ENCODE results near the gene C5orf34. TPM values are rescaled to one million over a fixed set of nuclear protein-coding genes. Genes with fewer than 3 reads are reported as not detected.
A peak's percentile ranks its signal among the peaks of the same experiment; 100 is the strongest.

Gene C5orf34
- polyA plus RNA-seq, 1 of the 3 experiments (the other 2 are of a cell fraction) = 2.9 TPM

DNA sequence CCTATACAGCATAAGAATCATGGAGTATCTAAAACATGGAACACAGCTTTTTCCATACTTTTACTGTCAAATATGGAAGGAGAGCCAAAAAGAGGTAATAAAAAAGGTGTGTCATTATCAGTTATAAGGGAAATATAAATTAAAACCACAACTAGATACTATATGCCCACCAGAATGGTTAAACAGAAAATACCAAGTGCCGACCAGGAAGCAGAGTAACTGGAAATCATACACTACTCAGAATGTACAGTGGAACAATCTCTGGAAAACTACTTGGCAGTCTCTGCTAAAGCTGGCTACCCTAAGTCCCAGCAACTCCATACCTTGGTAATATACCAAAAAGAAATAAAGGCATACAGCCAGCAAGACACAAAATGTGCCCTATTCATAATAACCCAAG lies 39.5 kb upstream of the C5orf34 start:
- Histone ChIP-seq H3K9me2 (no peaks in the 10 kb centered on the region), H3K4me3 (ENCODE audit: low read depth in 2 of 2, low read length in 1 of 2) (peak overlapping the region; percentile 90 to 92; a peak in 3 of 4 replicates), H4K20me1 (ENCODE audit: insufficient read depth) (peaks cover 54% of the 10 kb centered on the region), H3K4me2 (peak overlapping the region; percentile 85), H3K79me2 (ENCODE audit: insufficient read depth) (peaks cover 69% of the 10 kb centered on the region), H3K4me1 (ENCODE audit: control insufficient read depth in 1 of 2, insufficient read depth in 2 of 2, low read depth in 1 of 2, low read length in 1 of 2) (peaks cover 19 to 28% of the 10 kb centered on the region in 2 experiments; a peak in 3 of 4 replicates), H3K36me3 (replicated peaks in 1 of 2; ENCODE audit: control insufficient read depth in 1 of 2, insufficient read depth in 2 of 2, low read length in 1 of 2) (peaks cover 57 to 60% of the 10 kb centered on the region in 2 experiments), H3K9me3 (no peaks in the 10 kb centered on the region), H3F3A (replicated peaks; ENCODE audit: insufficient read depth) (no peaks in the 10 kb centered on the region), H2AFZ (ENCODE audit: low read depth) (no peak overlapping the region), H3K27me3 (ENCODE audit: insufficient read depth) (no peaks in the 10 kb centered on the region), H3K9ac (no peak overlapping the region; the same call in 1 of the 2 replicates), H3K27ac (ENCODE audit: low read depth in 2 of 2, low read length in 1 of 2) (no peak overlapping the region)
- ChIA-PET POLR2A (interaction anchor here (1.0 to 1.1 kb wide), 2 partner anchors 39 to 50 kb away, joined by 3 to 4 read pairs; partner anchors contain the start of gene C5orf34), CTCF (interaction anchor here (0.7 to 2.6 kb wide), 7 partner anchors 11 to 490 kb away, joined by 3 to 13 read pairs (median 5); partner anchors contain the start of gene TMEM267)
- WGBS (ENCODE audit: low lambda C conversion rate) = 90% methylated on average over 1 of the region's 1 CpG
- DNase-seq = no peak
- no peak for TF ChIP-seq FOXM1 (IDR thresholded peaks at IDR 0.05; ENCODE audit: low read depth)
- TF ChIP-seq NRF1 (IDR thresholded peaks at IDR 0.05; ENCODE audit: low read depth, low read length) = no peak
- TF ChIP-seq MEF2A (IDR thresholded peaks at IDR 0.05; ENCODE audit: borderline replicate concordance, low read depth) = no peak
- no peak for TF ChIP-seq TEAD4 (IDR thresholded peaks at IDR 0.05; ENCODE audit: borderline replicate concordance, insufficient read depth)
- TF ChIP-seq FOSL2 (IDR thresholded peaks at IDR 0.05; ENCODE audit: borderline replicate concordance, low read depth) = no peak
- no peak for TF ChIP-seq TAF1 (IDR thresholded peaks at IDR 0.05; ENCODE audit: borderline replicate concordance, low read depth, low read length)
- TF ChIP-seq, protein P1, sequence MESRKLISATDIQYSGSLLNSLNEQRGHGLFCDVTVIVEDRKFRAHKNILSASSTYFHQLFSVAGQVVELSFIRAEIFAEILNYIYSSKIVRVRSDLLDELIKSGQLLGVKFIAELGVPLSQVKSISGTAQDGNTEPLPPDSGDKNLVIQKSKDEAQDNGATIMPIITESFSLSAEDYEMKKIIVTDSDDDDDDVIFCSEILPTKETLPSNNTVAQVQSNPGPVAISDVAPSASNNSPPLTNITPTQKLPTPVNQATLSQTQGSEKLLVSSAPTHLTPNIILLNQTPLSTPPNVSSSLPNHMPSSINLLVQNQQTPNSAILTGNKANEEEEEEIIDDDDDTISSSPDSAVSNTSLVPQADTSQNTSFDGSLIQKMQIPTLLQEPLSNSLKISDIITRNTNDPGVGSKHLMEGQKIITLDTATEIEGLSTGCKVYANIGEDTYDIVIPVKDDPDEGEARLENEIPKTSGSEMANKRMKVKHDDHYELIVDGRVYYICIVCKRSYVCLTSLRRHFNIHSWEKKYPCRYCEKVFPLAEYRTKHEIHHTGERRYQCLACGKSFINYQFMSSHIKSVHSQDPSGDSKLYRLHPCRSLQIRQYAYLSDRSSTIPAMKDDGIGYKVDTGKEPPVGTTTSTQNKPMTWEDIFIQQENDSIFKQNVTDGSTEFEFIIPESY (IDR thresholded peaks at IDR 0.05; ENCODE audit: borderline replicate concordance, low read depth) = no peak
- TF ChIP-seq ELF1 (IDR thresholded peaks at IDR 0.05) = no peak
- TF ChIP-seq, protein P2, sequence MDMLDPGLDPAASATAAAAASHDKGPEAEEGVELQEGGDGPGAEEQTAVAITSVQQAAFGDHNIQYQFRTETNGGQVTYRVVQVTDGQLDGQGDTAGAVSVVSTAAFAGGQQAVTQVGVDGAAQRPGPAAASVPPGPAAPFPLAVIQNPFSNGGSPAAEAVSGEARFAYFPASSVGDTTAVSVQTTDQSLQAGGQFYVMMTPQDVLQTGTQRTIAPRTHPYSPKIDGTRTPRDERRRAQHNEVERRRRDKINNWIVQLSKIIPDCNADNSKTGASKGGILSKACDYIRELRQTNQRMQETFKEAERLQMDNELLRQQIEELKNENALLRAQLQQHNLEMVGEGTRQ (IDR thresholded peaks at IDR 0.05; ENCODE audit: borderline replicate concordance, low read depth, low read length) = no peak
- TF ChIP-seq SIN3A (IDR thresholded peaks at IDR 0.05; ENCODE audit: borderline replicate concordance, low read depth, low read length) = no peak
- no peak for TF ChIP-seq NFIC (IDR thresholded peaks at IDR 0.05; ENCODE audit: borderline replicate concordance)
- TF ChIP-seq, protein P3, sequence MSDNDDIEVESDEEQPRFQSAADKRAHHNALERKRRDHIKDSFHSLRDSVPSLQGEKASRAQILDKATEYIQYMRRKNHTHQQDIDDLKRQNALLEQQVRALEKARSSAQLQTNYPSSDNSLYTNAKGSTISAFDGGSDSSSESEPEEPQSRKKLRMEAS (IDR thresholded peaks at IDR 0.05; ENCODE audit: low read depth) = no peak
- TF ChIP-seq YY1 (IDR thresholded peaks at IDR 0.05; ENCODE audit: low read depth) = no peak
- no peak for TF ChIP-seq GABPA (IDR thresholded peaks at IDR 0.05; ENCODE audit: low read depth)
- no peak for TF ChIP-seq RFX5 (IDR thresholded peaks at IDR 0.05; ENCODE audit: low read length)
